GM21825 (cell line): Measurements from ENCODE around the gene GOLGA8Q.
"Not testable (repeated sequence)": the region's sequence is repeated elsewhere in the genome, so short reads cannot be mapped to it uniquely, and the experiment has no call there.

ENCODE experiments used
- ATAC-seq: cut with Tn5 transposase; IDR thresholded peaks from one replicate; pipeline ENCODE4 v1.9.1; 2021; ENCODE audit warnings: mild to moderate bottlenecking, moderate library complexity; ENCODE audit not compliant: unreplicated experiment

The GOLGA8Q gene

GRCh38 chr15:30551750-30552149, at the start of gene GOLGA8Q:
GOLGA8Q (plus strand) TSS chr15:30552050; CDS start chr15:30552078, 28 bp downstream.
- ATAC-seq: not testable (repeated sequence)

- not testable (repeated sequence) for ATAC-seq
These were observed 48.7 kb upstream of the GOLGA8Q start for GRCh38 chr15:30502904-30503781.

GRCh38 chr15:30504162-30504843, 47.5 kb upstream of the GOLGA8Q start:
- not testable (repeated sequence) for ATAC-seq

DNA sequence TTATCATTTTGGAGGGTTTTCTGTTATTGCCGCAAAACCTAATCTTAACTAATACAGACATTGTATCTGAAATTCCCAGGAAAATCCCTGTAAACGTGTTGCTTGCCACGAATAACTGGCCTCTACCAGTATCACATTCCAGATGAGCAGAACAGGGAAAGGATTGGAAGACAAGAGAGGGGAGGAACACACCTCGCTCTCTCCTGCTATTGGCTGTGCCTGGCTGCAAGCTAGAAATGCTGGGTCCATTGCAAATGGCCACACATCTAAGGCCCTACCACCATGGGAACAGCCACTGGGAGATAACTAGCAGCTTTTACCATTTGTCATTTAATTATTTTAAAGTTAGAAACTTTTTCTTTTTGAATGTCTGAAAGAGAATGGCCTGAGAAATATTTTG, 37.3 kb upstream of the GOLGA8Q start:
- not testable (repeated sequence) for ATAC-seq

GRCh38 chr15:30523453-30524243, 28.2 kb upstream of the GOLGA8Q start:
- ATAC-seq: not testable (repeated sequence)

GRCh38 chr15:30525912-30526311, 25.9 kb upstream of the GOLGA8Q start:
- not testable (repeated sequence) for ATAC-seq

DNA sequence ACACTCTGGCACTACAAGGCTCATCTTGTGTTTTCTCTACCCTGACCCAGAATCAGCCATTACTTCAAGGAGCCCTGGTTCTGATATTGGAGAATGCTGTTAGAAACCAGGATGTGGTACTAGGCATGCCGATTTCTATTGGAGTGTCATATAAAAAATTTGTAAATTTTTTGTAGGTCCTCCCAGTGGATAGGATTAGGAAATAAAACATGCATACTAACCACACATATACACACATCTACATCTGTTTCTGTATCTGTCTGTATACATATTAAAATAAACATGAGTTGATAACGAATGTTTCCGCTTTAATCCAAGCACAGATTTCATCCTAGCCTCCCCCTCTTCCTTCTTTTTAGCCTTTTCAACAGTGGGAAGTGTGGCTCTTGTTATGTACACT, 22.8 kb upstream of the GOLGA8Q start:
- ATAC-seq: not testable (repeated sequence)

GRCh38 chr15:30566949-30567348, 15.1 kb downstream of the GOLGA8Q start:
- not testable (repeated sequence) for ATAC-seq

- not testable (repeated sequence) for ATAC-seq
These were observed 21.2 kb downstream of the GOLGA8Q start for GRCh38 chr15:30573012-30573491.

GRCh38 chr15:30579394-30579970, 27.6 kb downstream of the GOLGA8Q start:
- ATAC-seq: not testable (repeated sequence)

DNA sequence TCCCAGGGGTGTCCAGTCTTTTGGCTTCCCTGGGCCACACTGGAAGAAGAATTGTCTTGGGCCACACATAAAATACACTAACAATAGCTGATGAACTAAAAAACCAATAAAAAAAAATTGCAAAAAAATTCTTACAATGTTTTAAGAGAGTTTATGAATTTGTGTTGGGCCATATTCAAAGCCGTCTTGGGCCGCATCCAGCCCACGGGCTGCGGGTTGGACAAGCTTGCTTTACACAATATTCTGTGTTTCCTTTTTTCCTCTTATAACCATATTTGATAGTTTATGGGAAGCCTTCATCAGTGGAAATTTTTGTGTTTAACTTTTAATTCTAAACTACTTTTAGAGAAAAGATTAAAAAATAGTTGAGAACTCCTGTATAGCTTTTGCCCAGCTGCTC, 28.9 kb downstream of the GOLGA8Q start:
- ATAC-seq: not testable (repeated sequence)

DNA sequence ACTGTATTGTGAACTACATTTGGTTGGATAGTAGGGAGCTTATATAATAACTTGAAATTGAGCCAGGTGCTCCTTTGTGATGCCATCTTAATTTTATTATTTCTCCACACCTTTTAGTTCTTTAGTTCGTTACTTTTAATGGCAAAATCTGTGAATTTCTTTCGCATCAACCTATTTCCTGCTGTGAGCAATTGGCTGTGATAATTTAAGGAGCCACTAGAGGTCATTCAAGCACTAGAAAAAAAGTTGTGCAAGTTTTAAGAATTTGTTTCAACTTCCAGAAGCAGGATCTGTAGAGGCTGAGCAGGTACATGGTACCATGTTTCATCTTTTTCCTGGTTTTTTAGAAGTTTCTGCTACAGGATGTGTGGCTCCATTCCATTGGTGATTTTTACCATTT, 47.1 kb downstream of the GOLGA8Q start:
- ATAC-seq: not testable (repeated sequence)

DNA sequence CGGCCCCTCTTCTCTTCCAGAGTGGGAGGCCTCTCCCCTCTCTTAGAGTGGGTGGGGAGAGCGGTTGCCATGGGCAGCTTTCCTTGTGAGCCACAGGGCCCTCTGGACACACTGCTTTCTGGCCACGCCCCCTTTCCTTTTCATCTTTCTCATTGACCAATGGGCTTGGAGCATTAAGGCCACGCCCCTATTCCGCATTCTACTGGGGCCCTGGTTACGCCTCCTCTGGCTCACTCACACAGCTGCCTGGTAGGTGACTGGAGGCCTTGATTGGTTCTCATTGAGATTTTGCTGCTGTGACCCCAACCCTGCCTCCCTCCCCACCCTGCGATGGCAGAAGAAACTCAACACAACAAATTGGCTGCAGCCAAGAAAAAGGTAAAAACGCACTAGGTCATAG, 51.9 kb downstream of the GOLGA8Q start, which contains the start of gene GOLGA8H:
Gene GOLGA8H, plus strand, starts transcription at position 233 of the 400 bp plus-strand sequence. Its CDS starts 98 bp downstream, at position 331.
- ATAC-seq: not testable (repeated sequence)
